ENCODE measurements around the gene SNX1. TPM values are rescaled to one million over a fixed set of nuclear protein-coding genes. Genes with fewer than 3 reads are reported as not detected.
A peak's percentile ranks its signal among the peaks of the same experiment; 100 is the strongest.

SNX1 gene
- polyA plus RNA-seq: 93.6 TPM
- long read RNA-seq, donor 1, transcript SNX1-208 (15 exons, 1,971 nt): major isoform, 10 of 10 reads
- long read RNA-seq, donor 1, partial matches to known transcripts: 0 of 10 reads
- long read RNA-seq, donor 1, other reads (novel, unspliced or antisense): 0 of 10 reads
- long read RNA-seq, donor 2, transcript SNX1-208 (15 exons, 1,971 nt): major isoform, 28 of 46 reads
- long read RNA-seq, donor 2, partial matches to known transcripts: 18 of 46 reads
- long read RNA-seq, donor 2, other reads (novel, unspliced or antisense): 0 of 46 reads
- long read RNA-seq, donor 3: 0 reads
- long read RNA-seq, donor 4, partial matches to known transcripts: 0 of 3 reads
- long read RNA-seq, donor 4, other reads (novel, unspliced or antisense): 0 of 3 reads
- long read RNA-seq, donor 5, transcript SNX1-208 (15 exons, 1,971 nt): major isoform, 13 of 24 reads
- long read RNA-seq, donor 5, partial matches to known transcripts: 10 of 24 reads
- long read RNA-seq, donor 5, other reads (novel, unspliced or antisense): 0 of 24 reads
- long read RNA-seq, donor 6, transcript SNX1-208 (15 exons, 1,971 nt): major isoform, 20 of 30 reads
- long read RNA-seq, donor 6, partial matches to known transcripts: 10 of 30 reads
- long read RNA-seq, donor 6, other reads (novel, unspliced or antisense): 0 of 30 reads
- long read RNA-seq, donor 7, partial matches to known transcripts: 0 of 4 reads
- long read RNA-seq, donor 7, other reads (novel, unspliced or antisense): 0 of 4 reads
- long read RNA-seq, donor 8, transcript SNX1-208 (15 exons, 1,971 nt): major isoform, 18 of 36 reads
- long read RNA-seq, donor 8, partial matches to known transcripts: 15 of 36 reads
- long read RNA-seq, donor 8, other reads (novel, unspliced or antisense): 0 of 36 reads
- long read RNA-seq, donor 9, transcript SNX1-208 (15 exons, 1,971 nt): major isoform, 8 of 979 reads
- long read RNA-seq, donor 9, partial matches to known transcripts: 907 of 979 reads
- long read RNA-seq, donor 9, other reads (novel, unspliced or antisense): 62 of 979 reads
- long read RNA-seq, donor 10, transcript SNX1-208 (15 exons, 1,971 nt): major isoform, 15 of 1,241 reads
- long read RNA-seq, donor 10, partial matches to known transcripts: 947 of 1,241 reads
- long read RNA-seq, donor 10, other reads (novel, unspliced or antisense): 277 of 1,241 reads
- long read RNA-seq, donor 11, transcript SNX1-208 (15 exons, 1,971 nt): major isoform, 9 of 18 reads
- long read RNA-seq, donor 11, partial matches to known transcripts: 7 of 18 reads
- long read RNA-seq, donor 11, other reads (novel, unspliced or antisense): 0 of 18 reads

- Histone ChIP-seq H3K4me3 (ENCODE audit: low read length) (peak within 1 kb of the TSS; percentile 89), H3K9me3 (ENCODE audit: control insufficient read depth, low read depth, low read length) (no peaks in the 10 kb centered on the region), H3K27ac (ENCODE audit: low read length) (peak within 1 kb of the TSS; percentile 78), H3K36me3 (ENCODE audit: control insufficient read depth, insufficient read depth, low read length) (no peaks in the 10 kb centered on the region), H3K27me3 (ENCODE audit: control insufficient read depth, insufficient read depth, low read length) (no peaks in the 10 kb centered on the region), H3K4me1 (ENCODE audit: control insufficient read depth, insufficient read depth, low read length) (peaks cover 16% of the 10 kb centered on the region)
- peak; percentile 93 for DNase-seq
- WGBS (ENCODE audit: insufficient coverage, low lambda C conversion rate): 0% methylated on average over 1 of the region's 70 CpGs
Observed at GRCh38 chr15:64095795-64096667, at the start of gene SNX1. Gene SNX1, plus strand, starts transcription at chr15:64095982. Its CDS starts 32 bp downstream, at chr15:64096014.

GRCh38 chr15:64046421-64047153, 49.2 kb upstream of the SNX1 start, which contains the start of gene DAPK2:
Gene DAPK2, minus strand, starts transcription at chr15:64046485. Its CDS starts 6,224 bp downstream, at chr15:64040261.
- Histone ChIP-seq H3K27ac (ENCODE audit: low read length) (no peak within 1 kb of the TSS), H3K36me3 (ENCODE audit: control insufficient read depth, insufficient read depth, low read length) (no peaks in the 10 kb centered on the region)

GRCh38 chr15:64048781-64049460, 46.9 kb upstream of the SNX1 start:
- WGBS (ENCODE audit: insufficient coverage, low lambda C conversion rate): 100% methylated on average over 1 of the region's 1 CpG
- peaks cover 30% of the 10 kb centered on the region for H3K4me1 ChIP-seq (ENCODE audit: control insufficient read depth, insufficient read depth, low read length)
- no peaks in the 10 kb centered on the region for H3K27me3 ChIP-seq (ENCODE audit: control insufficient read depth, insufficient read depth, low read length)
- H3K27ac ChIP-seq (ENCODE audit: low read length): no peak overlapping the region
- no peaks in the 10 kb centered on the region for H3K9me3 ChIP-seq (ENCODE audit: control insufficient read depth, low read depth, low read length)
- no peaks in the 10 kb centered on the region for H3K36me3 ChIP-seq (ENCODE audit: control insufficient read depth, insufficient read depth, low read length)
- no peak for DNase-seq
- H3K4me3 ChIP-seq (ENCODE audit: low read length): no peak overlapping the region

More at GRCh38 chr15:64046421-64047153, 49.2 kb upstream of the SNX1 start, which contains the start of gene DAPK2:
- DNase-seq: peak; percentile 47 to 74
- H3K4me3 ChIP-seq (ENCODE audit: low read length): peak within 1 kb of the TSS; percentile 58
- WGBS (ENCODE audit: insufficient coverage, low lambda C conversion rate): no CpG with 5 or more reads among the region's 50 CpGs
- peaks cover 22% of the 10 kb centered on the region for H3K4me1 ChIP-seq (ENCODE audit: control insufficient read depth, insufficient read depth, low read length)
- H3K9me3 ChIP-seq (ENCODE audit: control insufficient read depth, low read depth, low read length): no peaks in the 10 kb centered on the region
- H3K27me3 ChIP-seq (ENCODE audit: control insufficient read depth, insufficient read depth, low read length): no peaks in the 10 kb centered on the region

- H3K27me3 ChIP-seq (ENCODE audit: control insufficient read depth, insufficient read depth, low read length): no peaks in the 10 kb centered on the region
- no peaks in the 10 kb centered on the region for H3K9me3 ChIP-seq (ENCODE audit: control insufficient read depth, low read depth, low read length)
- no peak overlapping the region for H3K4me3 ChIP-seq (ENCODE audit: low read length)
- WGBS (ENCODE audit: insufficient coverage, low lambda C conversion rate): no CpG with 5 or more reads among the region's 8 CpGs
- H3K36me3 ChIP-seq (ENCODE audit: control insufficient read depth, insufficient read depth, low read length): no peaks in the 10 kb centered on the region
- H3K4me1 ChIP-seq (ENCODE audit: control insufficient read depth, insufficient read depth, low read length): peaks cover 21% of the 10 kb centered on the region
- DNase-seq: peak in 1 of 2 donors; percentile 20
- H3K27ac ChIP-seq (ENCODE audit: low read length): no peak overlapping the region
Observed at GRCh38 chr15:64050281-64051092, 45.3 kb upstream of the SNX1 start.

GRCh38 chr15:64051093-64051402, 44.7 kb upstream of the SNX1 start:
- H3K9me3 ChIP-seq (ENCODE audit: control insufficient read depth, low read depth, low read length): no peaks in the 10 kb centered on the region
- no peak for DNase-seq
- no peaks in the 10 kb centered on the region for H3K27me3 ChIP-seq (ENCODE audit: control insufficient read depth, insufficient read depth, low read length)
- no peaks in the 10 kb centered on the region for H3K36me3 ChIP-seq (ENCODE audit: control insufficient read depth, insufficient read depth, low read length)
- no peak overlapping the region for H3K27ac ChIP-seq (ENCODE audit: low read length)
- H3K4me1 ChIP-seq (ENCODE audit: control insufficient read depth, insufficient read depth, low read length): peaks cover 19% of the 10 kb centered on the region
- WGBS (ENCODE audit: insufficient coverage, low lambda C conversion rate): no CpG with 5 or more reads among the region's 2 CpGs
- no peak overlapping the region for H3K4me3 ChIP-seq (ENCODE audit: low read length)

GRCh38 chr15:64051407-64052259, 44.1 kb upstream of the SNX1 start:
- no peaks in the 10 kb centered on the region for H3K9me3 ChIP-seq (ENCODE audit: control insufficient read depth, low read depth, low read length)
- no peak overlapping the region for H3K27ac ChIP-seq (ENCODE audit: low read length)
- WGBS (ENCODE audit: insufficient coverage, low lambda C conversion rate): 100% methylated on average over 1 of the region's 6 CpGs
- H3K36me3 ChIP-seq (ENCODE audit: control insufficient read depth, insufficient read depth, low read length): no peaks in the 10 kb centered on the region
- peaks cover 19% of the 10 kb centered on the region for H3K4me1 ChIP-seq (ENCODE audit: control insufficient read depth, insufficient read depth, low read length)
- no peaks in the 10 kb centered on the region for H3K27me3 ChIP-seq (ENCODE audit: control insufficient read depth, insufficient read depth, low read length)
- no peak overlapping the region for H3K4me3 ChIP-seq (ENCODE audit: low read length)
- peak in 1 of 2 donors; percentile 25 for DNase-seq

- WGBS (ENCODE audit: insufficient coverage, low lambda C conversion rate): no CpG with 5 or more reads among the region's 5 CpGs
- no peak overlapping the region for H3K4me3 ChIP-seq (ENCODE audit: low read length)
- no peaks in the 10 kb centered on the region for H3K27me3 ChIP-seq (ENCODE audit: control insufficient read depth, insufficient read depth, low read length)
- H3K36me3 ChIP-seq (ENCODE audit: control insufficient read depth, insufficient read depth, low read length): no peaks in the 10 kb centered on the region
- no peak for DNase-seq
- H3K9me3 ChIP-seq (ENCODE audit: control insufficient read depth, low read depth, low read length): no peaks in the 10 kb centered on the region
- no peak overlapping the region for H3K27ac ChIP-seq (ENCODE audit: low read length)
- peaks cover 14% of the 10 kb centered on the region for H3K4me1 ChIP-seq (ENCODE audit: control insufficient read depth, insufficient read depth, low read length)
Observed at GRCh38 chr15:64052925-64053491, 42.8 kb upstream of the SNX1 start.
